Neuronal stem cell (in vitro differentiated cells): ENCODE results near the gene NCKIPSD.

ENCODE experiments used
- DNase-seq: peaks from one replicate; pipeline ENCODE4 v3.0.0-alpha.2; 2013; ENCODE audit warnings: low spot score
- H2AFZ ChIP-seq: one replicate; pipeline ENCODE4 v1.6.1; 2013; ENCODE audit warnings: mild to moderate bottlenecking, low read length, inconsistent platforms
- H2AK5ac ChIP-seq: 2 replicates; pipeline ENCODE4 v1.6.1; 2013; ENCODE audit warnings: low read depth, mild to moderate bottlenecking, inconsistent platforms, low read length, moderate library complexity, mixed read lengths
- H2BK120ac ChIP-seq: 2 replicates; pipeline ENCODE4 v1.6.1; 2013; ENCODE audit warnings: low read depth, mild to moderate bottlenecking, inconsistent platforms, low read length, moderate library complexity, mixed read lengths
- H2BK12ac ChIP-seq: one replicate; pipeline ENCODE4 v1.6.1; 2013; ENCODE audit warnings: low read length, inconsistent platforms
- H2BK15ac ChIP-seq: 2 replicates; pipeline ENCODE4 v1.6.1; 2013; ENCODE audit warnings: mild to moderate bottlenecking, low read length, inconsistent platforms, mixed read lengths
- H2BK5ac ChIP-seq: one replicate; pipeline ENCODE4 v1.6.1; 2013; ENCODE audit warnings: inconsistent platforms, mild to moderate bottlenecking, low read length, moderate library complexity
- H3K14ac ChIP-seq: one replicate; pipeline ENCODE4 v1.6.1; 2013; ENCODE audit warnings: low read length, inconsistent platforms
- H3K18ac ChIP-seq: 2 replicates; pipeline ENCODE4 v1.6.1; 2013; ENCODE audit warnings: low read length, inconsistent platforms
- H3K23ac ChIP-seq: 2 replicates; pipeline ENCODE4 v1.6.1; 2013; ENCODE audit warnings: low read depth, mild to moderate bottlenecking, mixed read lengths, low read length, inconsistent platforms; ENCODE audit not compliant: poor library complexity
- H3K27ac ChIP-seq: replicated peaks from 3 replicates; pipeline ENCODE4 v1.5.1; 2013; ENCODE audit warnings: low read length, inconsistent platforms
- H3K27me3 ChIP-seq, 3 experiments: 2 replicates each; pipeline ENCODE4 v1.6.1; 2013; ENCODE audit warnings: low read length in 3 of 3, mild to moderate bottlenecking in 2 of 3, inconsistent platforms in 1 of 3, low read depth in 1 of 3, mixed read lengths in 1 of 3, moderate library complexity in 1 of 3; ENCODE audit not compliant: control insufficient read depth in 3 of 3, insufficient read depth in 3 of 3
- H3K36me3 ChIP-seq, 2 donors: replicated peaks in 1 of 2; 2 replicates each; pipeline ENCODE4 v1.6.1; 2013; ENCODE audit warnings: low read length in 2 of 2; ENCODE audit not compliant: control insufficient read depth in 2 of 2, insufficient read depth in 2 of 2
- H3K4ac ChIP-seq: 2 replicates; pipeline ENCODE4 v1.6.1; 2013; ENCODE audit warnings: inconsistent platforms, mild to moderate bottlenecking, low read length, moderate library complexity
- H3K4me1 ChIP-seq, 2 donors: 1 replicate in 1 of 2; 2 replicates in 1 of 2; pipeline ENCODE4 v1.6.1; 2013; ENCODE audit warnings: low read length in 2 of 2, low read depth in 1 of 2; ENCODE audit not compliant: control insufficient read depth in 2 of 2, insufficient read depth in 1 of 2
- H3K4me2 ChIP-seq: one replicate; pipeline ENCODE4 v1.6.1; 2013; ENCODE audit warnings: mild to moderate bottlenecking, low read length, inconsistent platforms; ENCODE audit not compliant: insufficient read depth, poor library complexity, severe bottlenecking
- H3K4me3 ChIP-seq, 2 donors: 2 replicates each; pipeline ENCODE4 v1.5.1; 2013; ENCODE audit warnings: low read length in 2 of 2, mild to moderate bottlenecking in 2 of 2, inconsistent platforms in 1 of 2, moderate library complexity in 1 of 2
- H3K79me1 ChIP-seq: one replicate; pipeline ENCODE4 v1.6.1; 2013; ENCODE audit warnings: low read depth, mild to moderate bottlenecking, inconsistent platforms, low read length, moderate library complexity
- H3K9ac ChIP-seq: one replicate; pipeline ENCODE4 v1.6.1; 2013; ENCODE audit warnings: mild to moderate bottlenecking, low read depth, low read length, inconsistent platforms; ENCODE audit not compliant: poor library complexity
- H3K9me3 ChIP-seq, 2 donors: replicated peaks in 1 of 2; 2 replicates each; pipeline versions ENCODE3 to v1.6.1; 2013; ENCODE audit warnings: low read length in 2 of 2, mild to moderate bottlenecking in 2 of 2, inconsistent platforms in 1 of 2, low read depth in 1 of 2, mixed read lengths in 1 of 2, moderate library complexity in 1 of 2; ENCODE audit not compliant: control insufficient read depth in 2 of 2, insufficient read depth in 1 of 2
- H4K8ac ChIP-seq: one replicate; pipeline ENCODE4 v1.6.1; 2013; ENCODE audit warnings: low read depth, mild to moderate bottlenecking, inconsistent platforms, low read length, moderate library complexity
- H4K91ac ChIP-seq: one replicate; pipeline ENCODE4 v1.6.1; 2013; ENCODE audit warnings: low read length, low read depth, mild to moderate bottlenecking, inconsistent platforms; ENCODE audit not compliant: poor library complexity
- WGBS, 2 donors: extraction: QIAGEN DNeasy Blood & Tissue Kit; methylation state at CpG; one replicate each; pipeline ENCODE4 v1.1.7; 2013; ENCODE audit warnings: missing lambda C conversion rate in 2 of 2, mixed read lengths in 1 of 2; ENCODE audit not compliant: insufficient read length in 2 of 2, insufficient replicate concordance in 1 of 2; ENCODE audit errors: extremely low coverage in 2 of 2; 5-methylcytosine and 5-hydroxymethylcytosine counted together

NCKIPSD gene

GRCh38 chr3:48711727-48712126 is 26.0 kb upstream of the NCKIPSD start:
- Histone ChIP-seq H2BK5ac (no peak overlapping the region), H3K9ac (no peak overlapping the region), H4K91ac (no peak overlapping the region), H3K14ac (no peak overlapping the region), H3K4me1 (peaks cover 8 to 9% of the 10 kb centered on the region in 2 donors), H2BK120ac (no peak overlapping the region), H2BK15ac (no peak overlapping the region), H3K9me3 (no peaks in the 10 kb centered on the region), H3K4me2 (no peak overlapping the region), H2AFZ (no peak overlapping the region), H3K27ac (no peak overlapping the region), H4K8ac (no peak overlapping the region), H3K36me3 (peaks cover 33 to 83% of the 10 kb centered on the region in 2 donors), H3K27me3 (no peaks in the 10 kb centered on the region), H3K4ac (no peak overlapping the region), H3K79me1 (peaks cover 5% of the 10 kb centered on the region), H3K4me3 (no peak overlapping the region), H2AK5ac (no peak overlapping the region), H3K18ac (no peak overlapping the region), H3K23ac (no peak overlapping the region), H2BK12ac (no peak overlapping the region)
- no peak for DNase-seq
- no CpG with 5 or more reads among the region's 2 CpGs for WGBS, 2 donors

GRCh38 chr3:48709051-48709461 is 23.3 kb upstream of the NCKIPSD start:
- no peak overlapping the region for H2BK15ac ChIP-seq
- peak overlapping the region; percentile 8 for H3K18ac ChIP-seq
- H3K4me3 ChIP-seq, result no peak overlapping the region
- H3K27ac ChIP-seq, result peak overlapping the region; percentile 24
- H2AFZ ChIP-seq, result no peak overlapping the region
- no peak overlapping the region for H2BK120ac ChIP-seq
- no peaks in the 10 kb centered on the region for H3K9me3 ChIP-seq
- H3K9ac ChIP-seq, result no peak overlapping the region
- H2BK12ac ChIP-seq, result no peak overlapping the region
- H3K36me3 ChIP-seq, result peaks cover 35 to 91% of the 10 kb centered on the region in 2 donors
- no peak overlapping the region for H4K8ac ChIP-seq
- no CpG with 5 or more reads among the region's 7 CpGs for WGBS, 2 donors
- DNase-seq, result no peak
- H3K14ac ChIP-seq, result no peak overlapping the region
- no peaks in the 10 kb centered on the region for H3K27me3 ChIP-seq
- no peak overlapping the region for H4K91ac ChIP-seq
- H3K4me1 ChIP-seq, result peaks cover 0 to 5% of the 10 kb centered on the region in 2 donors
- H3K79me1 ChIP-seq, result peaks cover 7% of the 10 kb centered on the region
- no peak overlapping the region for H3K4ac ChIP-seq
- no peak overlapping the region for H2AK5ac ChIP-seq
- no peak overlapping the region for H3K4me2 ChIP-seq
- H3K23ac ChIP-seq, result no peak overlapping the region
- H2BK5ac ChIP-seq, result no peak overlapping the region

GRCh38 chr3:48708481-48708889 is 22.8 kb upstream of the NCKIPSD start:
- WGBS, 2 donors, result no CpG with 5 or more reads among the region's 2 CpGs
- DNase-seq, result no peak
- H3K4me3 ChIP-seq, result no peak overlapping the region

GRCh38 chr3:48707157-48707556 is 21.4 kb upstream of the NCKIPSD start:
- Histone ChIP-seq H3K18ac (no peak overlapping the region), H3K4me3 (no peak overlapping the region), H4K8ac (no peak overlapping the region), H4K91ac (no peak overlapping the region), H3K14ac (no peak overlapping the region), H3K27ac (no peak overlapping the region), H2BK5ac (no peak overlapping the region), H3K4ac (no peak overlapping the region), H2AFZ (no peak overlapping the region), H2AK5ac (no peak overlapping the region), H3K79me1 (peaks cover 4% of the 10 kb centered on the region), H3K4me1 (peaks cover 0 to 4% of the 10 kb centered on the region in 2 donors), H3K36me3 (peaks cover 31 to 86% of the 10 kb centered on the region in 2 donors), H3K4me2 (no peak overlapping the region), H2BK120ac (no peak overlapping the region), H2BK15ac (no peak overlapping the region), H3K9ac (no peak overlapping the region), H3K27me3 (no peaks in the 10 kb centered on the region), H3K23ac (no peak overlapping the region), H3K9me3 (no peaks in the 10 kb centered on the region), H2BK12ac (no peak overlapping the region)
- DNase-seq, result no peak
- WGBS, 2 donors, result no CpG with 5 or more reads among the region's 5 CpGs

More at GRCh38 chr3:48708481-48708889, 22.8 kb upstream of the NCKIPSD start:
- Histone ChIP-seq H2AK5ac (no peak overlapping the region), H3K14ac (no peak overlapping the region), H3K23ac (no peak overlapping the region), H2BK120ac (no peak overlapping the region), H3K4me2 (no peak overlapping the region), H2AFZ (no peak overlapping the region), H3K18ac (no peak overlapping the region), H3K4me1 (peaks cover 0 to 5% of the 10 kb centered on the region in 2 donors), H2BK15ac (no peak overlapping the region), H3K36me3 (peaks cover 35 to 88% of the 10 kb centered on the region in 2 donors), H3K9me3 (no peaks in the 10 kb centered on the region), H4K91ac (no peak overlapping the region), H2BK12ac (no peak overlapping the region), H2BK5ac (no peak overlapping the region), H3K4ac (no peak overlapping the region), H3K79me1 (peaks cover 7% of the 10 kb centered on the region), H3K27me3 (no peaks in the 10 kb centered on the region), H3K27ac (no peak overlapping the region), H3K9ac (no peak overlapping the region), H4K8ac (no peak overlapping the region)
